GM19463 (cell line): ENCODE measurements around the gene TMEFF1.
"Not testable (repeated sequence)": the region's sequence is repeated elsewhere in the genome, so short reads cannot be mapped to it uniquely, and the experiment has no call there.

Source experiments
- ATAC-seq: cut with Tn5 transposase; IDR thresholded peaks from one replicate; pipeline ENCODE4 v1.9.1; 2021; ENCODE audit warnings: mild to moderate bottlenecking, moderate library complexity; ENCODE audit not compliant: unreplicated experiment

The TMEFF1 gene

GRCh38 chr9:100486479-100487176 is 13.7 kb downstream of the TMEFF1 start:
- ATAC-seq = no peak

GRCh38 chr9:100488177-100488576 is 15.2 kb downstream of the TMEFF1 start:
- no peak for ATAC-seq

GRCh38 chr9:100489836-100490235 is 16.9 kb downstream of the TMEFF1 start:
- ATAC-seq = no peak

- no peak for ATAC-seq
Measured at GRCh38 chr9:100492952-100493351, 20.0 kb downstream of the TMEFF1 start.

- no peak for ATAC-seq
Measured at GRCh38 chr9:100498592-100498991, 25.6 kb downstream of the TMEFF1 start.

GRCh38 chr9:100499460-100499859 is 26.5 kb downstream of the TMEFF1 start:
- ATAC-seq = peak; percentile 49

GRCh38 chr9:100499866-100500265 is 26.9 kb downstream of the TMEFF1 start:
- ATAC-seq = no peak

GRCh38 chr9:100505564-100506159 is 32.7 kb downstream of the TMEFF1 start:
- ATAC-seq = no peak

- peak; percentile 63 for ATAC-seq
Measured at GRCh38 chr9:100507350-100507749, 34.4 kb downstream of the TMEFF1 start.

- ATAC-seq = no peak
Measured at GRCh38 chr9:100511205-100511604, 38.3 kb downstream of the TMEFF1 start.

GRCh38 chr9:100515578-100516494 is 42.9 kb downstream of the TMEFF1 start:
- no peak for ATAC-seq

GRCh38 chr9:100521282-100521681 is 48.3 kb downstream of the TMEFF1 start:
- ATAC-seq = no peak

- no peak for ATAC-seq
Measured at GRCh38 chr9:100525563-100525962, 52.6 kb downstream of the TMEFF1 start.

GRCh38 chr9:100527180-100527794 is 54.3 kb downstream of the TMEFF1 start:
- not testable (repeated sequence) for ATAC-seq

GRCh38 chr9:100534401-100534800 is 61.5 kb downstream of the TMEFF1 start:
- ATAC-seq = no peak

- ATAC-seq = no peak
Measured at GRCh38 chr9:100540327-100540726, 67.4 kb downstream of the TMEFF1 start.

GRCh38 chr9:100549048-100549447 is 76.1 kb downstream of the TMEFF1 start:
- ATAC-seq = no peak

- peak; percentile 28 for ATAC-seq
Measured at GRCh38 chr9:100554935-100555401, 82.0 kb downstream of the TMEFF1 start.

GRCh38 chr9:100555471-100555870 is 82.5 kb downstream of the TMEFF1 start:
- peak; percentile 74 for ATAC-seq

GRCh38 chr9:100557053-100557452 is 84.1 kb downstream of the TMEFF1 start:
- ATAC-seq = no peak

GRCh38 chr9:100561256-100561655 is 88.3 kb downstream of the TMEFF1 start:
- ATAC-seq = no peak
